ENCODE data around the gene EXOG. TPM values are rescaled to one million over a fixed set of nuclear protein-coding genes. Genes with fewer than 3 reads are reported as not detected.

EXOG gene
- total and polyA plus RNA-seq, 4 donors = 3.1 to 16.5 (median 11.1) TPM

- peak; percentile 75 to 84 (median 82) for DNase-seq
- 5 to 8% methylated on average over 5 of the region's 5 CpGs for WGBS, 2 donors
- ATAC-seq (ENCODE audit: insufficient read depth, low FRiP score) = peak; percentile 47
Measured at GRCh38 chr3:38521391-38521987, 25.3 kb downstream of the EXOG start.

GRCh38 chr3:38522002-38522401 lies 25.9 kb downstream of the EXOG start:
- TF ChIP-seq CTCF (IDR thresholded peaks at IDR 0.05; ENCODE audit: control extremely low read depth, extremely low read depth) = no peak
- DNase-seq (no peak), ATAC-seq (ENCODE audit: insufficient read depth, low FRiP score) (no peak)
- peaks cover 4 to 30% (median 22%) of the 10 kb centered on the region in 4 donors for H3K36me3 ChIP-seq (ENCODE audit: control insufficient read depth in 4 of 4, insufficient read depth in 4 of 4, low read length in 4 of 4)
- H3K4me1 ChIP-seq (ENCODE audit: control insufficient read depth in 5 of 5, insufficient read depth in 5 of 5, low read length in 5 of 5) = peaks cover 0 to 10% (median 0%) of the 10 kb centered on the region in 5 donors
- no peak overlapping the region for H3K4me3 ChIP-seq
- H3K27ac ChIP-seq (ENCODE audit: low read depth in 1 of 2, low read length in 1 of 2) = no peak overlapping the region
- H3K9ac ChIP-seq (ENCODE audit: insufficient read depth in 1 of 2, low read length in 2 of 2) = no peak overlapping the region
- no peaks in the 10 kb centered on the region for H3K27me3 ChIP-seq (ENCODE audit: control insufficient read depth in 3 of 3, insufficient read depth in 3 of 3, low read length in 2 of 3)
- WGBS, 2 donors = 94 to 97% methylated on average over 6 of the region's 6 CpGs
- no peaks in the 10 kb centered on the region for H3K9me3 ChIP-seq (ENCODE audit: control insufficient read depth in 4 of 4, insufficient read depth in 3 of 4, low read length in 3 of 4)

More at GRCh38 chr3:38521391-38521987, 25.3 kb downstream of the EXOG start:
- peaks cover 4 to 33% (median 22%) of the 10 kb centered on the region in 4 donors for H3K36me3 ChIP-seq (ENCODE audit: control insufficient read depth in 4 of 4, insufficient read depth in 4 of 4, low read length in 4 of 4)
- TF ChIP-seq CTCF (IDR thresholded peaks at IDR 0.05; ENCODE audit: control extremely low read depth, extremely low read depth) = peak; percentile 86
- H3K9ac ChIP-seq (ENCODE audit: insufficient read depth in 1 of 2, low read length in 2 of 2) = no peak overlapping the region
- H3K27ac ChIP-seq (ENCODE audit: low read depth in 1 of 2, low read length in 1 of 2) = no peak overlapping the region
- no peaks in the 10 kb centered on the region for H3K27me3 ChIP-seq (ENCODE audit: control insufficient read depth in 3 of 3, insufficient read depth in 3 of 3, low read length in 2 of 3)
- H3K4me1 ChIP-seq (ENCODE audit: control insufficient read depth in 5 of 5, insufficient read depth in 5 of 5, low read length in 5 of 5) = peaks cover 0 to 10% (median 0%) of the 10 kb centered on the region in 5 donors
- no peak overlapping the region for H3K4me3 ChIP-seq
- H3K9me3 ChIP-seq (ENCODE audit: control insufficient read depth in 4 of 4, insufficient read depth in 3 of 4, low read length in 3 of 4) = no peaks in the 10 kb centered on the region

GRCh38 chr3:38524141-38524739 lies 28.1 kb downstream of the EXOG start:
- H3K9me3 ChIP-seq (ENCODE audit: control insufficient read depth in 4 of 4, insufficient read depth in 3 of 4, low read length in 3 of 4) = no peaks in the 10 kb centered on the region
- no peak overlapping the region for H3K4me3 ChIP-seq
- H3K4me1 ChIP-seq (ENCODE audit: control insufficient read depth in 5 of 5, insufficient read depth in 5 of 5, low read length in 5 of 5) = peaks cover 0 to 6% (median 0%) of the 10 kb centered on the region in 5 donors
- TF ChIP-seq CTCF (IDR thresholded peaks at IDR 0.05; ENCODE audit: control extremely low read depth, extremely low read depth) = no peak
- 93 to 94% methylated on average over 5 of the region's 5 CpGs for WGBS, 2 donors
- DNase-seq (no peak), ATAC-seq (ENCODE audit: insufficient read depth, low FRiP score) (no peak)
- peaks cover 7 to 29% (median 24%) of the 10 kb centered on the region in 4 donors for H3K36me3 ChIP-seq (ENCODE audit: control insufficient read depth in 4 of 4, insufficient read depth in 4 of 4, low read length in 4 of 4)
- H3K9ac ChIP-seq (ENCODE audit: insufficient read depth in 1 of 2, low read length in 2 of 2) = no peak overlapping the region
- no peak overlapping the region for H3K27ac ChIP-seq (ENCODE audit: low read depth in 1 of 2, low read length in 1 of 2)
- H3K27me3 ChIP-seq (ENCODE audit: control insufficient read depth in 3 of 3, insufficient read depth in 3 of 3, low read length in 2 of 3) = no peaks in the 10 kb centered on the region

All from lung (tissue), 12 donors.